Spinal cord (tissue), 10 donors: ENCODE data around the gene VRK3. TPM values are rescaled to one million over a fixed set of nuclear protein-coding genes. Genes with fewer than 3 reads are reported as not detected.

Experiments used
- DNase-seq, 6 donors: peaks; one replicate each; pipeline versions ENCODE4 v3.0.0 to v3.0.0-alpha.2; 2013 to 2015; ENCODE audit warnings: low spot score in 6 of 6, low read depth in 4 of 6
- H3K27ac ChIP-seq: one replicate; pipeline ENCODE4 v1.5.1; 2013; ENCODE audit warnings: low read depth, low read length, control low read depth
- H3K27me3 ChIP-seq: one replicate; pipeline ENCODE4 v1.6.1; 2013; ENCODE audit warnings: low read length; ENCODE audit not compliant: control insufficient read depth, insufficient read depth
- H3K36me3 ChIP-seq: one replicate; pipeline ENCODE4 v1.6.1; 2013; ENCODE audit warnings: low read length; ENCODE audit not compliant: control insufficient read depth, insufficient read depth
- H3K4me1 ChIP-seq: one replicate; pipeline ENCODE4 v1.6.1; 2013; ENCODE audit warnings: low read length; ENCODE audit not compliant: control insufficient read depth, insufficient read depth
- H3K4me3 ChIP-seq: one replicate; pipeline ENCODE4 v1.5.1; 2013; ENCODE audit warnings: low read depth, low read length, control low read depth
- H3K9me3 ChIP-seq: one replicate; pipeline ENCODE4 v1.6.1; 2013; ENCODE audit warnings: low read length; ENCODE audit not compliant: control insufficient read depth, insufficient read depth
- WGBS: methylation state at CpG from one replicate; pipeline ENCODE4 v1.1.5; 2013; ENCODE audit warnings: missing lambda C conversion rate; ENCODE audit not compliant: insufficient coverage; 5-methylcytosine and 5-hydroxymethylcytosine counted together
- polyA plus RNA-seq, 2 donors: library from polyadenylated mRNA; unstranded; fragments of 120-200 nt; gene quantifications; one replicate each; pipeline ENCODE4 v1.2.1, GENCODE V29; 2013; ENCODE audit not compliant: insufficient read length in 2 of 2
- total RNA-seq, 2 donors: library from RNA; depleted of rRNA in 1 of 2; stranded (reverse); fragments of 120-200 nt in 1 of 2; fragments of >200 nt in 1 of 2; gene quantifications; one replicate each; pipeline versions ENCODE4 v1.2.3 to v1.2.4, GENCODE V29; 2013 to 2014
- donor health status: healthy.

The VRK3 gene
- total and polyA plus RNA-seq, 4 donors: 18.9 to 58.3 (median 45.0) TPM

- Histone ChIP-seq H3K4me3 (no peak overlapping the region), H3K4me1 (peaks cover 5% of the 10 kb centered on the region), H3K27ac (no peak overlapping the region), H3K36me3 (peaks cover 87% of the 10 kb centered on the region), H3K27me3 (no peaks in the 10 kb centered on the region), H3K9me3 (no peaks in the 10 kb centered on the region)
- DNase-seq: no peak
- WGBS: 93% methylated on average over 13 of the region's 20 CpGs
These were observed 24.9 kb downstream of the VRK3 start for GRCh38 chr19:50000038-50000840.

GRCh38 chr19:49999371-50000010 lies 25.7 kb downstream of the VRK3 start:
- 66% methylated on average over 5 of the region's 6 CpGs for WGBS
- H3K36me3 ChIP-seq: peaks cover 87% of the 10 kb centered on the region
- H3K27me3 ChIP-seq: no peaks in the 10 kb centered on the region
- no peaks in the 10 kb centered on the region for H3K9me3 ChIP-seq
- peaks cover 5% of the 10 kb centered on the region for H3K4me1 ChIP-seq
- no peak overlapping the region for H3K27ac ChIP-seq
- DNase-seq: peak in 2 of 6 donors; percentile 49
- no peak overlapping the region for H3K4me3 ChIP-seq

GRCh38 chr19:49997709-49998108 lies 27.5 kb downstream of the VRK3 start:
- Histone ChIP-seq H3K4me1 (peaks cover 5% of the 10 kb centered on the region), H3K4me3 (no peak overlapping the region), H3K27ac (no peak overlapping the region), H3K36me3 (peaks cover 86% of the 10 kb centered on the region), H3K27me3 (no peaks in the 10 kb centered on the region), H3K9me3 (no peaks in the 10 kb centered on the region)
- DNase-seq: peak in 3 of 6 donors; percentile 7 to 80 (median 44)
- 91% methylated on average over 1 of the region's 5 CpGs for WGBS

GRCh38 chr19:49988433-49988832 lies 36.7 kb downstream of the VRK3 start:
- WGBS: 96% methylated on average over 9 of the region's 9 CpGs
- peaks cover 72% of the 10 kb centered on the region for H3K36me3 ChIP-seq
- no peak for DNase-seq
- no peak overlapping the region for H3K4me3 ChIP-seq
- H3K27ac ChIP-seq: no peak overlapping the region
- H3K27me3 ChIP-seq: no peaks in the 10 kb centered on the region
- H3K9me3 ChIP-seq: no peaks in the 10 kb centered on the region
- no peaks in the 10 kb centered on the region for H3K4me1 ChIP-seq

- 96% methylated on average over 5 of the region's 5 CpGs for WGBS
These were observed 37.2 kb downstream of the VRK3 start for GRCh38 chr19:49988007-49988406.

GRCh38 chr19:49987159-49987698 lies 37.9 kb downstream of the VRK3 start:
- Histone ChIP-seq H3K27ac (no peak overlapping the region), H3K36me3 (peaks cover 71% of the 10 kb centered on the region), H3K4me3 (no peak overlapping the region), H3K4me1 (no peaks in the 10 kb centered on the region), H3K27me3 (no peaks in the 10 kb centered on the region), H3K9me3 (no peaks in the 10 kb centered on the region)
- peak; percentile 57 to 93 (median 72) for DNase-seq
- WGBS: 19% methylated on average over 9 of the region's 9 CpGs

More at GRCh38 chr19:49988007-49988406, 37.2 kb downstream of the VRK3 start:
- Histone ChIP-seq H3K27ac (no peak overlapping the region), H3K27me3 (no peaks in the 10 kb centered on the region), H3K4me1 (no peaks in the 10 kb centered on the region), H3K9me3 (no peaks in the 10 kb centered on the region), H3K4me3 (no peak overlapping the region), H3K36me3 (peaks cover 72% of the 10 kb centered on the region)
- DNase-seq: no peak

GRCh38 chr19:49986354-49986753 lies 38.8 kb downstream of the VRK3 start:
- Histone ChIP-seq H3K27me3 (no peaks in the 10 kb centered on the region), H3K36me3 (peaks cover 73% of the 10 kb centered on the region), H3K4me1 (no peaks in the 10 kb centered on the region), H3K9me3 (no peaks in the 10 kb centered on the region), H3K4me3 (no peak overlapping the region), H3K27ac (no peak overlapping the region)
- WGBS: 100% methylated on average over 2 of the region's 10 CpGs
- DNase-seq: no peak

- Histone ChIP-seq H3K4me3 (no peak overlapping the region), H3K27me3 (no peaks in the 10 kb centered on the region), H3K9me3 (no peaks in the 10 kb centered on the region), H3K27ac (no peak overlapping the region), H3K4me1 (no peaks in the 10 kb centered on the region), H3K36me3 (peaks cover 71% of the 10 kb centered on the region)
- DNase-seq: no peak
- WGBS: 86% methylated on average over 2 of the region's 3 CpGs
These were observed 39.3 kb downstream of the VRK3 start for GRCh38 chr19:49985871-49986270.

- Histone ChIP-seq H3K4me1 (no peaks in the 10 kb centered on the region), H3K9me3 (no peaks in the 10 kb centered on the region), H3K27ac (no peak overlapping the region), H3K4me3 (no peak overlapping the region), H3K27me3 (no peaks in the 10 kb centered on the region), H3K36me3 (peaks cover 60% of the 10 kb centered on the region)
- DNase-seq: no peak
- WGBS: 86% methylated on average over 7 of the region's 11 CpGs
These were observed 40.7 kb downstream of the VRK3 start for GRCh38 chr19:49984491-49984890.
